ENCODE results near the gene GP5.

The GP5 gene

GRCh38 chr3:194396539-194396858, 2.6 kb downstream of the GP5 start:
- no peak overlapping the region for H3K4me3 ChIP-seq (ENCODE audit: low read depth, low read length)
- ChIA-PET POLR2A (no interaction called here), CTCF (interaction anchor here (1.4 kb wide), 1 partner anchor 53 kb away, joined by 5 read pairs; no protein-coding TSS in a partner anchor)
- TF ChIP-seq SETDB1 (IDR thresholded peaks at IDR 0.05; ENCODE audit: insufficient read length, low read length) (no peak), ZBTB21 (tag by site-specific recombination; IDR thresholded peaks at IDR 0.05) (no peak), ZNF354C (tag by site-specific recombination; IDR thresholded peaks at IDR 0.05; ENCODE audit: borderline replicate concordance, low read depth) (no peak), ZNF302 (tag by site-specific recombination; IDR thresholded peaks at IDR 0.05; ENCODE audit: low read depth) (no peak), ZNF335 (tag by site-specific recombination; conservative IDR thresholded peaks at IDR 0.05) (no peak), ZNF510 (tag by site-specific recombination; IDR thresholded peaks at IDR 0.05; ENCODE audit: insufficient replicate concordance) (no peak), ZNF518A (tag by site-specific recombination; conservative IDR thresholded peaks at IDR 0.05; ENCODE audit: low read depth) (no peak), ZNF837 (tag by site-specific recombination; IDR thresholded peaks at IDR 0.05) (no peak), ZSCAN16 (tag by site-specific recombination; IDR thresholded peaks at IDR 0.05) (no peak), ZNF10 (tag by site-specific recombination; IDR thresholded peaks at IDR 0.05) (no peak), KLF1 (tag by site-specific recombination; IDR thresholded peaks at IDR 0.05) (no peak)
- no peaks in the 10 kb centered on the region for H3K4me1 ChIP-seq (ENCODE audit: control insufficient read depth, insufficient read depth, low read length)
- no peaks in the 10 kb centered on the region for H3K36me3 ChIP-seq (ENCODE audit: control insufficient read depth in 2 of 2, insufficient read depth in 1 of 2, low read length in 2 of 2)
- no peak overlapping the region for H3K27ac ChIP-seq (ENCODE audit: extremely low read depth, low read depth, low read length)
- no peaks in the 10 kb centered on the region for H3K9me3 ChIP-seq (ENCODE audit: control insufficient read depth, insufficient read depth, low read depth, low read length)

- Histone ChIP-seq H3K36me3 (ENCODE audit: control insufficient read depth in 2 of 2, insufficient read depth in 1 of 2, low read length in 2 of 2) (no peaks in the 10 kb centered on the region), H3K4me1 (ENCODE audit: control insufficient read depth, insufficient read depth, low read length) (no peaks in the 10 kb centered on the region), H3K27ac (ENCODE audit: extremely low read depth, low read depth, low read length) (no peak overlapping the region), H3K9me3 (ENCODE audit: control insufficient read depth, insufficient read depth, low read depth, low read length) (no peaks in the 10 kb centered on the region), H3K4me3 (ENCODE audit: low read depth, low read length) (no peak overlapping the region)
- POLR2A ChIA-PET, result interaction anchor here (0.6 kb wide), 1 partner anchor 118 kb away, joined by 5 read pairs; no protein-coding TSS in a partner anchor
- no peak for TF ChIP-seq ZBTB48 (tag by site-specific recombination; IDR thresholded peaks at IDR 0.05)
- 0 out of 2 replicates have a peak, but pooled peaks have one; percentile 1 for TF ChIP-seq ZNF433 (tag by site-specific recombination; IDR thresholded peaks at IDR 0.05; ENCODE audit: low read depth)
- peak; percentile 31; the same call in 1 of the 2 replicates for TF ChIP-seq ZFHX2 (tag by site-specific recombination; conservative IDR thresholded peaks at IDR 0.05)
- peak; percentile 65 for TF ChIP-seq ZBTB17 (tag by site-specific recombination; IDR thresholded peaks at IDR 0.05)
- TF ChIP-seq ZNF843 (tag by site-specific recombination; IDR thresholded peaks at IDR 0.05), result no peak
- no peak for TF ChIP-seq ZSCAN4 (tag by site-specific recombination; IDR thresholded peaks at IDR 0.05)
- TF ChIP-seq ZNF19 (tag by site-specific recombination; IDR thresholded peaks at IDR 0.05; ENCODE audit: low read depth), result no peak
- TF ChIP-seq ZNF600 (tag by site-specific recombination; IDR thresholded peaks at IDR 0.05), result 0 out of 2 replicates have a peak, but pooled peaks have one; percentile 18
- CTCF ChIA-PET, result interaction anchor here (1.4 kb wide), 1 partner anchor 53 kb away, joined by 5 read pairs; no protein-coding TSS in a partner anchor
Observed at GRCh38 chr3:194395778-194396538, 3.1 kb downstream of the GP5 start.
